ENCODE results near the gene FOSL2.

GRCh38 chr2:28424799-28425463 lies 32.3 kb downstream of the FOSL2 start:
- TF ChIP-seq YY1 (IDR thresholded peaks at IDR 0.05; ENCODE audit: insufficient read depth, insufficient read length): no peak
- TF ChIP-seq ZNF274 (IDR thresholded peaks at IDR 0.05; ENCODE audit: low read depth, low read length): no peak
- TF ChIP-seq SUZ12 (IDR thresholded peaks at IDR 0.05; ENCODE audit: extremely low read depth, insufficient read depth, insufficient read length): no peak
